Astrocyte (in vitro differentiated cells and primary cell): ENCODE data around the gene TOP2A. TPM values are rescaled to one million over a fixed set of nuclear protein-coding genes. Genes with fewer than 3 reads are reported as not detected.
"Not testable (repeated sequence)": the region's sequence is repeated elsewhere in the genome, so short reads cannot be mapped to it uniquely, and the experiment has no call there.

Experiments used
- DNase-seq: peaks from one replicate; pipeline ENCODE4 v3.0.0-alpha.2; 2010; ENCODE audit warnings: low read depth
- FAIRE-seq: peaks from 2 replicates; lab custom pipeline; 2011; peaks lifted over from hg19 to GRCh38; lab: Jason Lieb, UNC
- H2AFZ ChIP-seq: 2 replicates; pipeline ENCODE4 v1.6.0; 2012; ENCODE audit warnings: low read depth, low read length, inconsistent platforms
- H3K27ac ChIP-seq: 2 replicates; pipeline ENCODE4 v1.5.1; 2011; ENCODE audit warnings: low read depth, low read length, inconsistent platforms
- H3K27me3 ChIP-seq: 2 replicates; pipeline ENCODE4 v1.6.0; 2011; ENCODE audit warnings: low read length, inconsistent platforms; ENCODE audit not compliant: insufficient read depth
- H3K36me3 ChIP-seq: 2 replicates; pipeline ENCODE4 v1.5.1; 2011; ENCODE audit warnings: low read length, inconsistent platforms; ENCODE audit not compliant: insufficient read depth
- H3K4me1 ChIP-seq: 2 replicates; pipeline ENCODE4 v1.5.1; 2011; ENCODE audit warnings: low read length, inconsistent platforms; ENCODE audit not compliant: insufficient read depth
- H3K4me2 ChIP-seq: 2 replicates; pipeline ENCODE4 v1.6.0; 2012; ENCODE audit warnings: low read length, inconsistent platforms
- H3K4me3 ChIP-seq: 2 replicates; pipeline ENCODE4 v1.5.1; 2011; ENCODE audit warnings: low read depth, mild to moderate bottlenecking, low read length, inconsistent platforms; ENCODE audit not compliant: insufficient read depth
- H3K79me2 ChIP-seq: 2 replicates; pipeline ENCODE4 v1.6.0; 2012; ENCODE audit warnings: mild to moderate bottlenecking, low read length, inconsistent platforms; ENCODE audit not compliant: insufficient read depth
- H3K9ac ChIP-seq: 2 replicates; pipeline ENCODE4 v1.6.0; 2012; ENCODE audit warnings: mild to moderate bottlenecking, low read length, inconsistent platforms
- H3K9me3 ChIP-seq: 2 replicates; pipeline ENCODE4 v1.5.1; 2012; ENCODE audit warnings: low read depth, mild to moderate bottlenecking, low read length, inconsistent platforms; ENCODE audit not compliant: insufficient read depth
- H4K20me1 ChIP-seq: 2 replicates; pipeline ENCODE4 v1.6.0; 2012; ENCODE audit warnings: low read length, inconsistent platforms; ENCODE audit not compliant: insufficient read depth
- H3K27ac Mint-ChIP-seq: one replicate; pipeline ENCODE4 v1.8.0; 2021; ENCODE audit warnings: mild to moderate bottlenecking, mixed read lengths; ENCODE audit not compliant: unreplicated experiment
- H3K27me3 Mint-ChIP-seq: one replicate; pipeline ENCODE4 v1.8.0; 2021; ENCODE audit warnings: low read depth, mixed read lengths; ENCODE audit not compliant: unreplicated experiment
- H3K36me3 Mint-ChIP-seq: one replicate; pipeline ENCODE4 v1.8.0; 2021; ENCODE audit warnings: low read depth, mixed read lengths; ENCODE audit not compliant: unreplicated experiment
- H3K4me1 Mint-ChIP-seq: one replicate; pipeline ENCODE4 v1.8.0; 2021; ENCODE audit warnings: low read depth, mixed read lengths; ENCODE audit not compliant: unreplicated experiment
- H3K4me3 Mint-ChIP-seq: one replicate; pipeline ENCODE4 v1.8.0; 2021; ENCODE audit warnings: mild to moderate bottlenecking, moderate library complexity, mixed read lengths; ENCODE audit not compliant: unreplicated experiment
- H3K9me3 Mint-ChIP-seq: one replicate; pipeline ENCODE4 v1.8.0; 2021; ENCODE audit warnings: mild to moderate bottlenecking, mixed read lengths; ENCODE audit not compliant: unreplicated experiment
- EZH2 ChIP-seq: IDR thresholded peaks from 2 replicates; pipeline ENCODE4 v1.6.1; 2012; ENCODE audit warnings: mild to moderate bottlenecking, low read length, inconsistent platforms; ENCODE audit not compliant: insufficient read depth
- total RNA-seq: library from RNA; stranded (reverse); gene quantifications from 2 replicates; pipeline ENCODE4 v1.2.1, GENCODE V29; 2021
- TF ChIP-seq, protein P1 (sequence below): IDR thresholded peaks from 2 replicates; pipeline ENCODE4 v1.5.1; 2011; ENCODE audit warnings: low read depth, mild to moderate bottlenecking, inconsistent platforms, low read length, moderate library complexity; ENCODE audit not compliant: insufficient read depth

TOP2A gene
- total RNA-seq, 1 donor from 2014 or later: 12.6 TPM

DNA sequence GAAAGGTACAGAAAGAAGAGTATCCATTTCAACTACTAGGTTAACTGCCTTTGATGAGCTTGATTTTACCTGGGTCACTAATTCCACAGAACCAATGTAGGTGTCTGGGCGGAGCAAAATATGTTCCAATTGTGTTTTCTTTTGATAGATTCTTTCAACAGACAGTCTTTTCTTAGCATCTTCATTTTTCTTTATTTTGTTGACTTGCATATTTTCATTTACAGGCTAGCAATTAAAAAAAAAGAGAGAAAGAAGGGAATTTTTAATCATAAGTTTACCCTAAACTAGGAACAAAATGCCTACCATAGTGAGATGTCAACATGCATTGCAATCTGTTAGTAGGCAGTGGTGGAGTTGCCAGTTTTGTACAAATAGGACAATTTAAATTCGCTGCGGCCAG is 1.0 kb downstream of the TOP2A start:
- no peak for DNase-seq
- peaks cover 38% of the 10 kb centered on the region for H3K79me2 ChIP-seq
- Mint-ChIP-seq H3K36me3 (no peaks in the 10 kb centered on the region), H3K4me1 (no peaks in the 10 kb centered on the region), H3K9me3 (no peaks in the 10 kb centered on the region), H3K27ac (no peak overlapping the region), H3K4me3 (peak overlapping the region; percentile 94), H3K27me3 (no peaks in the 10 kb centered on the region)
- H3K9ac ChIP-seq: peak overlapping the region; percentile 83
- peak overlapping the region; percentile 88 for H2AFZ ChIP-seq
- no peaks in the 10 kb centered on the region for H3K27me3 ChIP-seq
- TF ChIP-seq, protein P1, sequence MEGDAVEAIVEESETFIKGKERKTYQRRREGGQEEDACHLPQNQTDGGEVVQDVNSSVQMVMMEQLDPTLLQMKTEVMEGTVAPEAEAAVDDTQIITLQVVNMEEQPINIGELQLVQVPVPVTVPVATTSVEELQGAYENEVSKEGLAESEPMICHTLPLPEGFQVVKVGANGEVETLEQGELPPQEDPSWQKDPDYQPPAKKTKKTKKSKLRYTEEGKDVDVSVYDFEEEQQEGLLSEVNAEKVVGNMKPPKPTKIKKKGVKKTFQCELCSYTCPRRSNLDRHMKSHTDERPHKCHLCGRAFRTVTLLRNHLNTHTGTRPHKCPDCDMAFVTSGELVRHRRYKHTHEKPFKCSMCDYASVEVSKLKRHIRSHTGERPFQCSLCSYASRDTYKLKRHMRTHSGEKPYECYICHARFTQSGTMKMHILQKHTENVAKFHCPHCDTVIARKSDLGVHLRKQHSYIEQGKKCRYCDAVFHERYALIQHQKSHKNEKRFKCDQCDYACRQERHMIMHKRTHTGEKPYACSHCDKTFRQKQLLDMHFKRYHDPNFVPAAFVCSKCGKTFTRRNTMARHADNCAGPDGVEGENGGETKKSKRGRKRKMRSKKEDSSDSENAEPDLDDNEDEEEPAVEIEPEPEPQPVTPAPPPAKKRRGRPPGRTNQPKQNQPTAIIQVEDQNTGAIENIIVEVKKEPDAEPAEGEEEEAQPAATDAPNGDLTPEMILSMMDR: no peak
- no peak for TF ChIP-seq EZH2
- H3K9me3 ChIP-seq: no peaks in the 10 kb centered on the region
- FAIRE-seq: no peak
- peak overlapping the region; percentile 80 for H3K4me3 ChIP-seq
- no peak overlapping the region for H3K27ac ChIP-seq
- H3K36me3 ChIP-seq: peaks cover 8% of the 10 kb centered on the region
- no peaks in the 10 kb centered on the region for H4K20me1 ChIP-seq
- peaks cover 13% of the 10 kb centered on the region for H3K4me1 ChIP-seq
- peak overlapping the region; percentile 95 for H3K4me2 ChIP-seq

DNA sequence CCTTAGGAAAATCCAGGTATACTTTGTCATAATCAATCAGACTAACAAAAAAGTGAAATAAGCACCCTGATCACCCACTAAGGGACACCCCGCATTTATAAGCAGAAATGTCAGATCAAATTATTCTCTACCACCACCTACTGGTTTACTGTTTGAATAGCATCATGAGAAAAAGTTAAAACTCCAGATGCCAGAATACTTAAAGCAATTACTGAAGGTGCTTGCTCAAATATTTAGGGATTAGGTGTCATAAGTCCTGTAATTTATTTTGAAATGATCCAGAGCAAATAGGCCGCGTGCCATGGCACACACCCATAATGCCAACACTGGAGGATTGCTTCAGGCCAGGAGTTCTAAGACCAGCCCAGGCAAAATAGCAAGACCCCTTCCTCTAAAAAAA is 2.3 kb downstream of the TOP2A start:
- Histone ChIP-seq H2AFZ (no peak overlapping the region), H3K27ac (peak overlapping the region; percentile 39), H4K20me1 (no peaks in the 10 kb centered on the region), H3K9me3 (no peaks in the 10 kb centered on the region), H3K27me3 (no peaks in the 10 kb centered on the region), H3K79me2 (peaks cover 38% of the 10 kb centered on the region), H3K4me2 (peak overlapping the region; percentile 95), H3K36me3 (peaks cover 19% of the 10 kb centered on the region), H3K9ac (no peak overlapping the region), H3K4me1 (peaks cover 13% of the 10 kb centered on the region), H3K4me3 (no peak overlapping the region)
- Mint-ChIP-seq H3K27me3 (no peaks in the 10 kb centered on the region), H3K27ac (no peak overlapping the region), H3K36me3 (no peaks in the 10 kb centered on the region), H3K9me3 (no peaks in the 10 kb centered on the region), H3K4me3 (no peak overlapping the region), H3K4me1 (no peaks in the 10 kb centered on the region)
- no peak for FAIRE-seq
- no peak for DNase-seq
- TF ChIP-seq EZH2: no peak
- TF ChIP-seq, protein P1: peak; percentile 56

DNA sequence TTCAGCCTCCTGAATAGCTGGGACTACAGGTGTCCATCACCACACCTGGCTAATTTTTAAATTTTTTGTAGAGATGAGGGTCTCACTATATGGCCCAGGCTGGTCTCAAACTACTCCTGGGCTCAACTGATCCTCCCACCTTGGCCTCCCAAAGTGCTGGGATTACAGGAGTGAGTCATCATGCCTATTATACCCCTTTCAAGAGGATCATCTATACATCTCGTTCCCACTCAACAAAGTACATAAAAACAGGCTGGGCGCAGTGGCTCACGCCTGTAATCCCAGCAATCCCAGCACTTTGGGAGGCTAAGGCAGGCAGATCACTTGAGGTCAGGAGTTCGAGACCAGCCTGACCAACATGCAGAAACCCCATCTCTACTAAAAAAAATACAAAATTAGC is 3.4 kb downstream of the TOP2A start:
- FAIRE-seq, H3K27me3 ChIP-seq, H4K20me1 ChIP-seq, H3K9me3 Mint-ChIP-seq, H3K4me1 Mint-ChIP-seq, H3K4me3 Mint-ChIP-seq, H3K27me3 Mint-ChIP-seq, H3K4me3 ChIP-seq, H3K4me2 ChIP-seq, H3K36me3 Mint-ChIP-seq, H3K27ac ChIP-seq, DNase-seq, H3K9ac ChIP-seq, H3K9me3 ChIP-seq, H3K27ac Mint-ChIP-seq, H2AFZ ChIP-seq: not testable (repeated sequence)
- Histone ChIP-seq H3K4me1 (peaks cover 13% of the 10 kb centered on the region), H3K79me2 (peaks cover 38% of the 10 kb centered on the region), H3K36me3 (peaks cover 23% of the 10 kb centered on the region)
